HepG2 (cell line): ENCODE measurements around the gene WDR82. TPM values are rescaled to one million over a fixed set of nuclear protein-coding genes. Genes with fewer than 3 reads are reported as not detected.

Experiments used
- CENPX ChIP-seq: sonication (generic); formaldehyde crosslinking; IDR thresholded peaks from 2 replicates; pipeline ENCODE4 v1.9.0; 2021; ENCODE audit warnings: mild to moderate bottlenecking, missing genetic modification reagents, moderate library complexity
- GLMP ChIP-seq: sonication (generic); formaldehyde crosslinking; IDR thresholded peaks from 2 replicates; pipeline ENCODE4 v1.9.0; 2021; ENCODE audit warnings: missing genetic modification reagents, mild to moderate bottlenecking, borderline replicate concordance
- KDM4B ChIP-seq: sonication (generic); formaldehyde crosslinking; IDR thresholded peaks from 2 replicates; pipeline ENCODE4 v1.4.0; 2020; ENCODE audit warnings: missing genetic modification reagents
- KDM5B ChIP-seq: sonication (generic); formaldehyde crosslinking; IDR thresholded peaks from 2 replicates; pipeline ENCODE4 v1.4.0; 2020; ENCODE audit warnings: missing genetic modification reagents, mild to moderate bottlenecking, borderline replicate concordance
- MAZ ChIP-seq, 2 experiments: sonication (generic) in 1 of 2; formaldehyde crosslinking in 1 of 2; IDR thresholded peaks; 2 replicates each; pipeline versions ENCODE4 v1.5.0 to v1.6.1; 2012 to 2020; ENCODE audit warnings: low read depth in 2 of 2, mild to moderate bottlenecking in 2 of 2, borderline replicate concordance in 1 of 2, improper control_type of control experiment in 1 of 2, low read length in 1 of 2, missing genetic modification reagents in 1 of 2, moderate library complexity in 1 of 2
- PHF8 ChIP-seq: sonication (generic); formaldehyde crosslinking; IDR thresholded peaks from 2 replicates; pipeline ENCODE4 v1.5.0; 2020; ENCODE audit warnings: missing genetic modification reagents
- PLSCR1 ChIP-seq: sonication (generic); formaldehyde crosslinking; IDR thresholded peaks from 2 replicates; pipeline ENCODE4 v1.5.0; 2020; ENCODE audit warnings: missing genetic modification reagents, mild to moderate bottlenecking, borderline replicate concordance
- PRPF4 ChIP-seq: fragments of 200-400 bp; formaldehyde crosslinking; IDR thresholded peaks from 2 replicates; pipeline ENCODE4 v1.6.1; 2016; ENCODE audit warnings: low read length, low read depth; ENCODE audit not compliant: poor library complexity, severe bottlenecking
- REL ChIP-seq: sonication (generic); formaldehyde crosslinking; conservative IDR thresholded peaks from 2 replicates; pipeline ENCODE4 v1.8.0; 2022; ENCODE audit warnings: mild to moderate bottlenecking, missing genetic modification reagents, moderate library complexity
- SMAD1 ChIP-seq: sonication (generic); formaldehyde crosslinking; IDR thresholded peaks from 2 replicates; pipeline ENCODE4 v1.4.0; 2020; ENCODE audit warnings: missing genetic modification reagents, low read depth, mild to moderate bottlenecking, borderline replicate concordance
- ZNF12 ChIP-seq: sonication (generic); formaldehyde crosslinking; IDR thresholded peaks from 2 replicates; pipeline ENCODE4 v1.5.0; 2020; ENCODE audit warnings: missing genetic modification reagents
- ZNF235 ChIP-seq: sonication (generic); formaldehyde crosslinking; IDR thresholded peaks from 2 replicates; pipeline ENCODE4 v1.8.1; 2023; ENCODE audit warnings: mild to moderate bottlenecking, missing genetic modification reagents, borderline replicate concordance
- ZNF296 ChIP-seq: sonication (generic); formaldehyde crosslinking; conservative IDR thresholded peaks from 2 replicates; pipeline ENCODE4 v1.5.0; 2020; ENCODE audit warnings: mild to moderate bottlenecking, missing genetic modification reagents
- ZNF383 ChIP-seq: sonication (generic); formaldehyde crosslinking; IDR thresholded peaks from 2 replicates; pipeline ENCODE4 v1.4.0; 2020; ENCODE audit warnings: missing genetic modification reagents, mild to moderate bottlenecking, borderline replicate concordance
- ZNF430 ChIP-seq: sonication (generic); formaldehyde crosslinking; IDR thresholded peaks from 2 replicates; pipeline ENCODE4 v1.9.0; 2021; ENCODE audit warnings: mild to moderate bottlenecking, missing genetic modification reagents
- ZNF503 ChIP-seq: sonication (generic); formaldehyde crosslinking; IDR thresholded peaks from 2 replicates; pipeline ENCODE4 v1.4.0; 2020; ENCODE audit warnings: missing genetic modification reagents
- ZNF569 ChIP-seq: sonication (generic); formaldehyde crosslinking; IDR thresholded peaks from 2 replicates; pipeline ENCODE4 v1.5.0; 2020; ENCODE audit warnings: mild to moderate bottlenecking, missing genetic modification reagents, moderate library complexity, borderline replicate concordance
- ZNF691 ChIP-seq: sonication (generic); formaldehyde crosslinking; IDR thresholded peaks from 2 replicates; pipeline ENCODE4 v1.4.0; 2020; ENCODE audit warnings: missing genetic modification reagents, low read depth, mild to moderate bottlenecking, borderline replicate concordance
- ZNF704 ChIP-seq: sonication (generic); formaldehyde crosslinking; IDR thresholded peaks from 2 replicates; pipeline ENCODE4 v1.8.1; 2023; ENCODE audit warnings: mild to moderate bottlenecking, inconsistent platforms, moderate library complexity, missing genetic modification reagents, borderline replicate concordance
- ZNF710 ChIP-seq: sonication (generic); formaldehyde crosslinking; IDR thresholded peaks from 2 replicates; pipeline ENCODE4 v1.5.0; 2020; ENCODE audit warnings: mild to moderate bottlenecking, missing genetic modification reagents, borderline replicate concordance
- polyA plus RNA-seq, 8 experiments: library from polyadenylated mRNA; depleted of rRNA in 3 of 8; stranded (reverse) in 7 of 8; unstranded in 1 of 8; fragments of >200 nt; fragmentation: Illumina TruSeq in 4 of 8; extraction: Trizol in 4 of 8; gene quantifications; 2 replicates each; pipeline versions ENCODE4 v1.2.1 to v1.2.3, GENCODE V29; 2011 to 2016; ENCODE audit warnings: low read depth in 4 of 8, missing spikeins in 1 of 8, mixed read lengths in 1 of 8; ENCODE audit not compliant: insufficient read depth in 1 of 8
- total RNA-seq, 5 experiments: library from RNA; depleted of rRNA; stranded (reverse); fragments of >200 nt; fragmentation: Illumina TruSeq; extraction: Trizol; gene quantifications; 2 replicates each; pipeline ENCODE4 v1.2.3, GENCODE V29; 2016; ENCODE audit warnings: low read depth in 1 of 5

The WDR82 gene
- total and polyA plus RNA-seq, 2 of the 13 experiments (the other 11 are each of a cell fraction or from before 2014, with no cell fraction given), result 39.1 to 59.5 TPM

GRCh38 chr3:52291508-52292181 is 13.2 kb upstream of the WDR82 start (continued):
- TF ChIP-seq MAZ (IDR thresholded peaks at IDR 0.05; ENCODE audit: borderline replicate concordance, low read depth, low read length) (no peak), MAZ (CRISPR knock-in tag; IDR thresholded peaks at IDR 0.05; ENCODE audit: low read depth) (peak; percentile 13; the same call in 1 of the 2 replicates), ZNF383 (CRISPR knock-in tag) (no peak), PHF8 (CRISPR knock-in tag) (no peak), SMAD1 (CRISPR knock-in tag) (no peak), ZNF235 (CRISPR knock-in tag) (no peak), ZNF691 (no peak), ZNF430 (CRISPR knock-in tag) (no peak), ZNF503 (CRISPR knock-in tag) (no peak), KDM5B (CRISPR knock-in tag) (0 out of 2 replicates have a peak, but pooled peaks have one; percentile 14), ZNF569 (CRISPR knock-in tag) (no peak), REL (CRISPR knock-in tag) (no peak), KDM4B (CRISPR knock-in tag) (no peak), CENPX (CRISPR knock-in tag) (no peak), GLMP (CRISPR knock-in tag) (no peak), PRPF4 (no peak), ZNF12 (CRISPR knock-in tag) (no peak), ZNF296 (CRISPR knock-in tag) (no peak), ZNF704 (CRISPR knock-in tag) (no peak), PLSCR1 (CRISPR knock-in tag) (no peak), ZNF710 (CRISPR knock-in tag) (no peak)
